Endothelial cell of hepatic sinusoid (primary cell): ENCODE data around the gene C2orf49.

ENCODE experiments used
- in situ Hi-C: cut with HindIII; loops from 2 replicates; pipeline ENCODE4 v1.10.0; 2017; ENCODE audit warnings: low sequenced_read_pairs

Gene C2orf49

GRCh38 chr2:105358593-105358992, 21.3 kb downstream of the C2orf49 start:
- in situ Hi-C loops = no loop called here

GRCh38 chr2:105361102-105361889, 24.0 kb downstream of the C2orf49 start:
- in situ Hi-C loops = loop anchor here (5.0 kb wide), 2 partner anchors 84 to 161 kb away; no protein-coding TSS in a partner anchor

GRCh38 chr2:105362862-105363591, 25.7 kb downstream of the C2orf49 start:
- in situ Hi-C loops = loop anchor here (5.0 kb wide), 2 partner anchors 86 to 159 kb away; no protein-coding TSS in a partner anchor

- in situ Hi-C loops = loop anchor here (5.0 kb wide), 2 partner anchors 87 to 158 kb away; no protein-coding TSS in a partner anchor
Observed at GRCh38 chr2:105364436-105365139, 27.2 kb downstream of the C2orf49 start.

- in situ Hi-C loops = no loop called here
Observed at GRCh38 chr2:105365206-105365605, 27.9 kb downstream of the C2orf49 start.

GRCh38 chr2:105368759-105369408, 31.5 kb downstream of the C2orf49 start:
- in situ Hi-C loops = no loop called here

- in situ Hi-C loops = no loop called here
Observed at GRCh38 chr2:105369777-105370690, 32.7 kb downstream of the C2orf49 start.

- in situ Hi-C loops = no loop called here
Observed at GRCh38 chr2:105371156-105371555, 33.8 kb downstream of the C2orf49 start.

GRCh38 chr2:105371810-105372209, 34.5 kb downstream of the C2orf49 start:
- in situ Hi-C loops = no loop called here

- in situ Hi-C loops = no loop called here
Observed at GRCh38 chr2:105373344-105373781, 36.0 kb downstream of the C2orf49 start.

GRCh38 chr2:105373895-105374401, 36.6 kb downstream of the C2orf49 start:
- in situ Hi-C loops = no loop called here

- in situ Hi-C loops = no loop called here
Observed at GRCh38 chr2:105375001-105375561, 37.7 kb downstream of the C2orf49 start.

GRCh38 chr2:105376010-105376409, 38.7 kb downstream of the C2orf49 start:
- in situ Hi-C loops = no loop called here

GRCh38 chr2:105376789-105377240, 39.5 kb downstream of the C2orf49 start:
- in situ Hi-C loops = no loop called here

GRCh38 chr2:105377871-105378270, 40.5 kb downstream of the C2orf49 start:
- in situ Hi-C loops = no loop called here

GRCh38 chr2:105378276-105378840, 41.0 kb downstream of the C2orf49 start:
- in situ Hi-C loops = no loop called here

GRCh38 chr2:105378921-105379383, 41.6 kb downstream of the C2orf49 start:
- in situ Hi-C loops = no loop called here

- in situ Hi-C loops = no loop called here
Observed at GRCh38 chr2:105379741-105380186, 42.4 kb downstream of the C2orf49 start.
